GM13977 (cell line): ENCODE data around the gene CD3D.

Source experiments
- DNase-seq: peaks from one replicate; pipeline ENCODE4 v3.0.0; 2012; ENCODE audit warnings: low spot score
- in situ Hi-C: fragments of 300-500 bp; cut with MboI; formaldehyde crosslinking; loops from one replicate; pipeline ENCODE4 v1.12.0; 2022; ENCODE audit warnings: low sequenced_read_pairs, low pct_unique_long_range_greater_than_20kb, mixed read lengths, inconsistent platforms; ENCODE audit not compliant: unreplicated experiment
- TF ChIP-seq, protein P1 (sequence below): IDR thresholded peaks from 2 replicates; pipeline ENCODE4 v1.5.1; 2012; ENCODE audit warnings: mild to moderate bottlenecking, control low read depth; ENCODE audit not compliant: insufficient read depth; ENCODE audit errors: extremely low read depth, missing control alignments

The CD3D gene

DNA sequence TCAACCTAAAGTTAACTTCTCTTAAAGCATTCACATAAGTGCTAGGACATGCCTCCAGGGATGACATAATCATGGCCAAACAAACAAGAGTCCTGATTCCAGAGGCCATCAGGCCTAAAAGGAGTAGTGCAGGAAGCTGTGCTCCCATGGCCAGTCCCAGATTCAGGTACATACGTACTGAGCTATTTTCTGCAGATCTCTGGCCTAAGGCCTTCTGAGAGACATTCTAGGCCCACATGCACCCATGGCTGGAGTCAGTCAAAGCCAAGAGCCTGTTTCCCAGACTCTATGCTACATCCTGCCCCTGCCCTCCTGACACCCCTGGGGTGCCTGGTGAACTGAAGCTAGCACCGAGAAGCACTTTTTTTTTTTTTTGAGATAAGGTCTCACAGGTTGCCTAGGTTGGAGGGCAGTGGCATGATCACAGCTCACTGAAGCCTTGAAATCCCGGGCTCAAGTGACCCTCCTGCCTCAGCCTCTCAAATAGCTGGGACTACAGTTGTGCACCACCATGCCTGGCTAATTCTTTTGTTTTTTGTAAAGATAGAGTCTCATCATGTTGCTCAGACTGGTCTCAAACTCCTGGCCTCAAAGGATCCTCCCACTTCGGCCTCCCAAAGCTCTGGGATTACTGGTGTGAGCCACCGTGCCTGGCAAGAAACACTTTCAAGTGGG, 553 bp downstream of the CD3D start:
- in situ Hi-C loops, result no loop called here
- TF ChIP-seq, protein P1, sequence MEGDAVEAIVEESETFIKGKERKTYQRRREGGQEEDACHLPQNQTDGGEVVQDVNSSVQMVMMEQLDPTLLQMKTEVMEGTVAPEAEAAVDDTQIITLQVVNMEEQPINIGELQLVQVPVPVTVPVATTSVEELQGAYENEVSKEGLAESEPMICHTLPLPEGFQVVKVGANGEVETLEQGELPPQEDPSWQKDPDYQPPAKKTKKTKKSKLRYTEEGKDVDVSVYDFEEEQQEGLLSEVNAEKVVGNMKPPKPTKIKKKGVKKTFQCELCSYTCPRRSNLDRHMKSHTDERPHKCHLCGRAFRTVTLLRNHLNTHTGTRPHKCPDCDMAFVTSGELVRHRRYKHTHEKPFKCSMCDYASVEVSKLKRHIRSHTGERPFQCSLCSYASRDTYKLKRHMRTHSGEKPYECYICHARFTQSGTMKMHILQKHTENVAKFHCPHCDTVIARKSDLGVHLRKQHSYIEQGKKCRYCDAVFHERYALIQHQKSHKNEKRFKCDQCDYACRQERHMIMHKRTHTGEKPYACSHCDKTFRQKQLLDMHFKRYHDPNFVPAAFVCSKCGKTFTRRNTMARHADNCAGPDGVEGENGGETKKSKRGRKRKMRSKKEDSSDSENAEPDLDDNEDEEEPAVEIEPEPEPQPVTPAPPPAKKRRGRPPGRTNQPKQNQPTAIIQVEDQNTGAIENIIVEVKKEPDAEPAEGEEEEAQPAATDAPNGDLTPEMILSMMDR, result no peak
- DNase-seq, result no peak

DNA sequence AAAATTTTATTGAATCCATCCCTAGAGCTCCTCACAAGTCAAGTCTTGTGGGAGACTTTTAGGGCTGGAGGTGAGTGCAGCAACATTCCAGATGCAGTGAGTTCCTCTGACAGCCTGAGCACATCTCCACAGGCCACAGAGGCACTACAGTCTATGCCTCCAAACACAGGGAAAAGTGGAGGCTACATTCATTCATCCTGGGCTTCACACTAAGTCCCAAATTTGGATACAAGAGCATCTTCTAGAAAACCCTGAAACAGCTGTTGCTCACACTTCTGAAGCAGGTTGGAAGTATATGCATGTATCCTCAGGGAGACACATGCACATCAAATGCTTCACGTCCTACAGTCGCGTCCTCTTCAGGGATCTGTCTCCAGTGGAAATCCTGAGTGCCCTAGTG, 1.2 kb downstream of the CD3D start:
- in situ Hi-C loops, result no loop called here
- DNase-seq, result no peak
- TF ChIP-seq, protein P1, result no peak

DNA sequence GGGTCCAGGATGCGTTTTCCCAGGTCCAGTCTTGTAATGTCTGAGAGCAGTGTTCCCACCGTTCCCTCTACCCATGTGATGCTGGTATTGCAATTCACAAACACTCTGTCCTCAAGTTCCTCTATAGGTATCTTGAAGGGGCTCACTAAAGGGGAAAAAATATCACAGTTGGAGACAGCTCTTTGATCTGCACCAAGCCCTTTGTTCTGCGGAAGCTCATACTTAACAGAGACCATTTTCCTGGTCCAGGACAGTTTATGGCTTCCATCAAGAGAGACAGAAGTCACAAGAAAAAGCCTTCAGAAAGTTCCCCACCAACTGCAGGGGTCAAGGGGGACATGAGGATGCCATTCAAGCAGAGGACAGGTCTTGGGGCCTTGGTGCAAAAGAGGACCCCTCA, 2.1 kb downstream of the CD3D start:
- no peak for DNase-seq
- in situ Hi-C loops, result no loop called here
- TF ChIP-seq, protein P1, result no peak

DNA sequence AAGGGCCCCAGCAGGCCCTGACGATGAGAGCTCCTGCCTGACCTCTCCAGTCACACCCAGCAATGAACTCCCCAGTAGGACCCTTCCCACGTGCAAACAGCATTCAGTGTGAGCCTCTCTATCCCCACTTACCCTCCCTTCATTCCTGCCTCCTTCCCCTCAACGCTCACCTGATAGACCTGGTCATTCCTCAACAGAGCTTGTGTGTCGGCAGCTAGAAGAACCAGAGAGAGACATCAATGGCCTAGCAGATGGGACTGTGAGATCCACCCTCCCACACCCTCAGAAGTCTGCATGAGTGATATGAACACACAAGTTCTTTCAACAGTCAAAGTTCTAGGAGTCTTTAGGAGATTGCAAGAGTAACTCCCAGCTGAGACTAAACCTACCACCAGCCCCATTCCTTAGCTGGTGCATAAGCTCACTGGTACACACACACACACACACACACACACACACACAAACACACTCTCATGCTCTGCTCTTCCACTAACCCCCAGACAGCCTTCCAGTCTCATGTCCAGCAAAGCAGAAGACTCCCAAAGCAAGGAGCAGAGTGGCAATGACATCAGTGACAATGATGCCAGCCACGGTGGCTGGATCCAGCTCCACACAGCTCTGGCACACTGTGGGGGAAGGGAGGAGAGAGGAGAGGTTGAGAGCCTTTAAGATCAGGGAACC, 3.1 kb downstream of the CD3D start:
- DNase-seq, result no peak
- in situ Hi-C loops, result no loop called here
- TF ChIP-seq, protein P1, result no peak

DNA sequence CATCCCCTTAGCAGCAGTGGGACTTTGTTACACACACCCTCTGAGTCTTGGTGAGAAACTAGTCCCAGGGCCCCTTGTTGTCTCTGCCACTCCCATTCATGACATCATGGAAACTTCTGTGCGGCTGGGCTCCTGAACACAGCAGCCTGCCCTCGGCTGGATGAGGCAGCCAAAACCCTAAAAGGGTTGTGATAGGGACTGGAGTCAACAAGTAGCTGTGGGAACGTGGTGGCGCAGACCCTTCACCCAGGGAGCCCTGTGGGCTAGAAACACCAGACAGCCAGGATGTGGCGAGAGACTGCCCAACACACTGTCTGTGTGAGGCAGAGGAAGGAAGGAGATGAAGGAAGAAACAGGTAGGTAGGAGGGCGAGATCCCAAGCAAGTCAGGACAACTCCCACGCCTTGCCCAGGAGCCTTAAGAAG, 3.9 kb downstream of the CD3D start:
- in situ Hi-C loops, result no loop called here
- peak; percentile 60 for DNase-seq
- TF ChIP-seq, protein P1, result no peak

DNA sequence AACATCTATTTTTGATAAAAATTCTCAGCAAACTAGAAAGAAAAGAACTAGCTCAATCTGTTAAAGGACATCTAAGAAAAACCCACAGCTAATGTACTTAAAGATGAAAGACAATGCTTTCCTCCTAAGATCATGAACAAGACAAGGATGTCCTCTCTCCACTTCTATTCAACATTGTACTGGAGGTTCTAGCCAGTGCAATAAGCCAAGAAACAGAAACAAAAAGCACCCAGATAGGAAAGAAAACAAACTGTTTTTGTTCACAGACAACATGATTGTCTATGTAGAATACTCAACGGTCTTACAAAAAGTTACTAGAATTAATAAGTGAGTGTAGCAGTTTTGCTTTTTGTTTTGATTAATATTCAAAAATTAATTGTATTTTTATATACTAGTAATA, 7.8 kb downstream of the CD3D start:
- TF ChIP-seq, protein P1, result no peak
- in situ Hi-C loops, result no loop called here

DNA sequence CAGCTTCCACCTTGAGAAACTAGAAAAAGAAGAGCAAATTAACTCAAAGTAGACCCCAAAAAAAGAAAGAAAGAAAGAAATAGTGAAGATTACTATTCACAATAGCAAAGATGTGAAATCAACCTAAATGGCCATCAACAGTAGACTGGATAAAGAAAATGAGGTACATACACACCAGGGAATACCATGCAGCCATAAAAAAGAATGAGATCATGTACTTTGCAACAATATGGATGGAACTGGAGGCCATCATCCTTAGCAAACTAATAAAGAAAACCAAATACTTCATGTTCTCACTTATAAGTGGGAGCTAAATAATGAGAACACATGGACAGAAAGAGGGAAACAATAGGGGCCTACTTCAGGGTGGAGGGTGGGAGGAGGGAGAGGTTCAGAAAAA, 13.8 kb downstream of the CD3D start:
- no peak for DNase-seq
- TF ChIP-seq, protein P1, result no peak
- in situ Hi-C loops, result no loop called here

More for the DNA sequence above, 7.8 kb downstream of the CD3D start:
- no peak for DNase-seq
